NCI-H187 (cell line): ENCODE results near the gene GPLD1.
"Not testable (repeated sequence)": the region's sequence is repeated elsewhere in the genome, so short reads cannot be mapped to it uniquely, and the experiment has no call there.

Experiments used
- DNase-seq, 2 experiments: peaks; one replicate each; lab custom pipeline; 2025; lab: John Stamatoyannopoulos, UW

The GPLD1 gene

DNA sequence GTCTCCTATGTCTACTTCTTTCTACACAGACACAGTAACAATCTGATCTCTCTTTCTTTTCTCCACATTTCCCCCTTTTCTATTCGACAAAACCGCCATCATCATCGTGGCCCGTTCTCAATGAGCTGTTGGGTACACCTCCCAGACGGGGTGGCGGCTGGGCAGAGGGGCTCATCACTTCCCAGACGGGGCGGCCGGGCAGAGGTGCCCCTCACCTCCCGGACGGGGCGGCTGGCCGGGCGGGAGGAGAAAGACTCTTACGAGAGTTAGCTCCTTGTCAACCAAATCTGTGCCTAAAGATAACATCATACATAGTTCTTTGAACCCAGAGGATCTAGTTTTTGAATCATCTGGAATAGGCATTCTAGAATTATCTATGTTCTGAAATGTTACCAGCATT lies 74.8 kb downstream of the GPLD1 start:
- not testable (repeated sequence) for DNase-seq

DNA sequence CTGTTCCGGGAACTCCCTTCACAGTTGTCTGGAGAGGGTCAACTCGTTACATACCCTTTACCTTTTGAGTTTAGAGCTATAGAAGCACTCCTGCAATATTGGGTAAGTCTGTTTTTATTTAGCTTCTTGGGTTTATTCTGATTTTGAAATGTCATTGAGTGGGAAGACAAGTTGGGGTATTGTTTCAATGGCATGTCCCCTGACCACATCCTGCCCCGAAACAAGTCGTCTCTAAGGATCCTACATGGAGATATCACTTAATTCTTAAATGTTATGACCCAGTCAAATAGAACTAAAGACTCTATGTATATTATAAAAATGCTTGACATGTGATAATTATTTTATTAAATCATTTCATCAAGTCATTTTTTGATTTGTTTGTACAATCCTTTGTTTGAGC lies 77.1 kb downstream of the GPLD1 start:
- DNase-seq = no peak

DNA sequence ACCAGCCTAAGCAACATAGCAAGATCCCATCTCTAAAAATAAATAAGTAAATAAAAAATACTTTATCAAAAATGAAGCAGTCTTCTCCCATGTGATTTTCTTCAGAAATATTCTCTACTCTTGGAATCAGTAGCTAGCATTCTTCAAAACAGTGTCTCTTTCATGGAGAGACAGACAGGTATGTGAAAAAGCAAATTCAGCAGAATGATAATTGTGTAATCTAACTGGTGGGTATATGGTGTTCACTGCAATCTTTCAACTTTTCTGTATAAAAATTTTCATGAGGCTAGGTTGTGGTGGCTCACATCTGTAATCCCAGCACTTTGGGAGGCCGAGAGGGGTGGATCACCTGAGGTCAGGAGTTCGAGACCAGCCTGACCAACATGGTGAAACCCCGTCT lies 78.8 kb downstream of the GPLD1 start:
- DNase-seq = no peak

DNA sequence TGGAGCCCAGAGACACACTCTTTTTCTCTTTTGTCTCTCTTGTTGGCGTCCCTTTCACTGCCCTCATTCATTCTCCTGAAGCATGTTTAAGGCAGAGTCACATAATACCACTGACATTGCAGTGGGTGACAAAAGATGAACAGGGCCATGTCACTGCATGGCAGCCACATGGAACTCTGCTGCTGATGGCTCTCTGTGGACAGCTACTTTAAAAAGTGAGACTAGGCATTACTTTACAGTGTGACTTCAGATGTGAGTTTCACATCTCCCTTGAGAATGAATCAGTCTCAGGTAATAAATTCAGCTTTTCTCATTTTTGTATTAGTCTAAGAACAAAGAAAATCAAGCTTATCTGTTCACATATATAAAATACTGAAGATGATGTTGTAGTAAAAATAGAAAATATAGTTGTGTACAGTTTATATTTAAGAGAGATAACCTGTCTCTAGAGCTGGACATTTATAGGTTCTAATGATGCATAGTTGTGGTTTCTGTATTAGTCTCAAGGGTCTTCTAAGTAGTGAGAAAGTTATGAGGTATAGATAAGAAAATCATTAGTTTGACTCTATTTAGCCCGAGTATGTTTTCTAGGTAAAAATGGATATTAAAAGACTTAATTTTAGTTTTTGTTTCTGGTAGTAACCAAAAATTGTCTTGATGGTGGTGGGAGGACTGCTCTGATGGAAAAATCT lies 80.5 kb downstream of the GPLD1 start:
- DNase-seq = no peak

DNA sequence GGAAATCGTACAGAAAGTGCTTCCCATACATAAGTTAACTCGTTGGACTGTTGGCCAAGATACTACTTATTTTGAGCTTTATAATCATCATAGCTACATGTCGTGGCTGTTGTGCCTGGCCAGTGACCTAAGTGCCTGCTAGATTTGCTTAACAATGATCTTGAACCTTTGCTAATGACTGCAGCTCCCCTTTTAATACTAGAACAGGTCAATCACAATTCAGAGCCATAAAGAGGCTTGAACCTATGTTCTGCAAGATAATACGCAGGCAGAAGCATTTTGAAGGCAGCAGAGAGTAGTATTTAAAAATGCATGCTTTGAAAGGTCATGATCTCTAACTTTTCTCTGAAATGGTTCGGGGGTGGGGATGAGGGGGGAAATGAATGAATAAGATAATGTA lies 84.1 kb downstream of the GPLD1 start:
- no peak for DNase-seq

DNA sequence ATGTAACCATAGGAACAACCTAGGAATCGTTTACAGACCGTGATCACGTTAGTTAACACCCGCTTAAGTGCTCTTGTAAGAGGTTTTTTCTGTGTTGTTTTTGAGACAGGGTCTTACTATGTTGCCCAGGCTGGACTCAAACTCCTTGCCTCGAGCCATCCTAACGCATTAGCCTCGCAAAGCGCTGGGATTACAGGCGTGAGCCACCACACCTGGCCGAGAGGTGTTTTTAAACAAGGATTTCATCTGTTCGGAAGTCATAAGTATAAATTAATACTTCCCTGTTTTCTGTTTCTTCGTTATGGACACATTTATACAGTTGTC lies 85.9 kb downstream of the GPLD1 start:
- no peak for DNase-seq

DNA sequence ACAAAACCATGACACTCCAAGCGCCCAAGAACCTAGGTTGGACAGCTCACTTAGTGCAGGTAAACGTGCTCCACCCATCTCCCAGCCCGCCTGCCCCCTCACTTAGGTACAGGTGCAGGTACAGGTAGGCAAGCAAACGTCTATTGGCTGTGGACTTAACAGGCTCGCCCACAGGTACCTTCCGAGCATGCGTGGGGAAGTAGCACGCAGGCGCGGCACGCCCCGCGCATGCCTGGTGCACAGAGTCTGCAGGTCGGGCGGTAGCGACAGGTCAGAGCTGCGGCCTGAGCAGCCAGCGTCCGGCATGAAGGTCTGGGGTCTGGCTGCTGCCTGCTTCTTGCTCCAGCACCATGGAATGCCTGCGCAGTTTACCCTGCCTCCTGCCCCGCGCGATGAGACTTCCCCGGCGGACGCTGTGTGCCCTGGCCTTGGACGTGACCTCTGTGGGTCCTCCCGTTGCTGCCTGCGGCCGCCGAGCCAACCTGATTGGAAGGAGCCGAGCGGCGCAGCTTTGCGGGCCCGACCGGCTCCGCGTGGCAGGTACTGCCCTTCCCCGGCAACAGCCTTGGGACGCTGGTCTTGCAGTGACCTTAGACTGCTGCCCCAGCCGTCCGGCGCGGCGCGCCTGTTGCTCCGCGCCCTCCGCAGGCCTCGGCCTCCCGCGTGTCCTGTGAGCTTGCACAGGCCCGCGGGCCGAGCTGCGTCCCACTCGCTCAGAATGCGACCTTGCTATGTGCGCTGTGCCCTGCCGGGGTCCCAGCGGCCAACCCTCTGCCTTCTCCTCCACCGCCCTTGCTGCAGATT lies 86.5 kb downstream of the GPLD1 start, which contains the start of gene MRS2:
MRS2 (plus strand) TSS at position 240 of the 804 bp plus-strand sequence; CDS start at position 351, 111 bp downstream.
- DNase-seq = peak; percentile 64 to 87

DNA sequence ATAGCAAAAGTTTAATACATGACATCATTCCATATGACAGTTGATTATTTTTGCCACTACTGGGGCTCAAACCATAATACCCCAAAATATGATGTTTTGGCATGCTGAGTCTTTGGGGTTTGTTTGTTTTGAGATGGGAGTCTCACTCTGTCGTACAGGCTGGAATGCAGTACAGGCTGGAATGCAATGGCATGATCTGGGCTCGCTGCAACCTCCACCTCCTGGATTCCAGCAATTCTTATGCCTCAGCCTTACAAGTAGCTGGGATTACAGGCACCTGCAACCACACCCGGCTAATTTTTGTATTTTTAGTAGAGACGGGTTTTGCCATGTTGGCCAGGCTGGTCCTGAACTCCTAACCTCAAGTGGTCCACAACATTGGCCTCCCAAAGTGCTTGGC lies 87.9 kb downstream of the GPLD1 start:
- no peak for DNase-seq

DNA sequence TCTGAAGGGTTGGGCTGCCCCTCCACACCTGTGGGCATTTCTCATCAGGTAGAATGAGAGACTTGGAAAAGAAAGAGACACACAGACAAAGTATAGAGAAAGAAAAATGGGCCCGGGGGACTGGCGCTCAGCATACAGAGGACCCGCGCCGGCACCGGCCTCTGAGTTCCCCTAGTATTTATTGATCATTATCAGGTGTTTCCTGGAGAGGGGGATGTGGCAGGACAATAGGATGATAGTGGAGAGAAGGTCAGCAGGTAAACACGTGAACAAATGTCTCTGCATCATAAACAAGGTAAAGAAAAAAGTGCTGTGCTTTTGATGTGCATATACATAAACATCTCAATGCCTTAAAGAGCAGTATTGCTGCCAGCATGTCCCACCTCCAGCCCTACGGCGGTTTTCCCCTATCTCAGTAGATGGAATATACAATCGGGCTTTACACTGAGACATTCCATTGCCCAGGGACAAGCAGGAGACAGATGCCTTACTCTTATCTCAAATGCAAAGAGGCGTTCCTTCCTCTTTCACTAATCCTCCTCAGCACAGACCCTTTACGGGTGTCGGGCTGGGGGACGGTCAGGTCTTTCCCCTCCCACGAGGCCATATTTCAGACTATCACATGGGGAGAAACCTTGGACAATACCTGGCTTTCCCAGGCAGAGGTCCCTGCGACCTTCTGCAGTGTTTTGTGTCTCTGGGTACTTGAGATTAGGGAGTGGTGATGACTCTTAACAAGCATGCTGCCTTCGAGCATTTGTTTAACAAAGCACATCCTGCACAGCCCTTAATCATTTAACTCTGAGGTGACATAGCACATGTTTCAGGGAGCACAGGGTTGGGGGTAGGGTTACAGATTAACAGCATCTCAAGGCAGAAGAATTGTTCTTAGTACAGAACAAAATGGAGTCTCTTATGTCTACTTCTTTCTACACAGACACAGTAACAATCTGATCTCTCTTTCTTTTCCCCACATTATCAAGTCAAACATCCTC lies 89.0 kb downstream of the GPLD1 start:
- not testable (repeated sequence) for DNase-seq

DNA sequence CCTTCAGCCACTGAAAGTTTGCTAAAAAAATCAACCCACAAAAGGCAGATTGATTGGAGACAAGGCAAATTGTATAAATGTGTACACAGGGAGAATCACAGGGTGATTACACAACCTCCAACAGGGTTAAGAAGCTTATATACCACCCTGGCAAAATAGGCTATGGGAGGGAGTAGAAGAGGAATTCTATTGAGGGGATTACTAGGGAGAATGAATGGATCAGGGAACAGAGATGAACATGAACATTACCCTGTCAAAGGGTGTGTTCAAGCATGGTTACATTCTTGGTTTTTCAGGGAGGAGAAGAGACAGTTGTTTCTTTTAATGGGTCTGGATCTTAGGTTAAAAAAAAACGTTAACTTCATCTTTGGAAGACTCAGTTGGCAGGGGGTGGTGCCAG lies 91.7 kb downstream of the GPLD1 start:
- no peak for DNase-seq

DNA sequence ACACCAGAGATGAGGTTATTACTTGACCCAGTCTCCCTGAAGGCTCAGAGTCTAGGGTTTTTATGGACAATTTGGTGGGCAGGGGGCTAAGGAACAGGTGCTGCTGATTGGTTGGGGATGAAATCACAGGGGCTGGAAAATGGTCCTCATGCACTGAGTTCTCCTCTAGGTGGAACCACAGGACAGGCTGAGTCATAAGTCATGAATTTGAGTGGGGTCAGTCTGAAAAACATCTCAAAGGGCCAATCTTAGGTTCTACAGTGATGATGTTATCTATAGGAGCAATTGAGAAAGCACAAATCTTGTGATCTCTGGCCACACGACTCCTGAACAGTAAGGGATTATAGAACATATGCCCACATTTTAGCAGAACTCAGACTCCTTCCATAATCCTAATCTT lies 92.6 kb downstream of the GPLD1 start:
- no peak for DNase-seq

DNA sequence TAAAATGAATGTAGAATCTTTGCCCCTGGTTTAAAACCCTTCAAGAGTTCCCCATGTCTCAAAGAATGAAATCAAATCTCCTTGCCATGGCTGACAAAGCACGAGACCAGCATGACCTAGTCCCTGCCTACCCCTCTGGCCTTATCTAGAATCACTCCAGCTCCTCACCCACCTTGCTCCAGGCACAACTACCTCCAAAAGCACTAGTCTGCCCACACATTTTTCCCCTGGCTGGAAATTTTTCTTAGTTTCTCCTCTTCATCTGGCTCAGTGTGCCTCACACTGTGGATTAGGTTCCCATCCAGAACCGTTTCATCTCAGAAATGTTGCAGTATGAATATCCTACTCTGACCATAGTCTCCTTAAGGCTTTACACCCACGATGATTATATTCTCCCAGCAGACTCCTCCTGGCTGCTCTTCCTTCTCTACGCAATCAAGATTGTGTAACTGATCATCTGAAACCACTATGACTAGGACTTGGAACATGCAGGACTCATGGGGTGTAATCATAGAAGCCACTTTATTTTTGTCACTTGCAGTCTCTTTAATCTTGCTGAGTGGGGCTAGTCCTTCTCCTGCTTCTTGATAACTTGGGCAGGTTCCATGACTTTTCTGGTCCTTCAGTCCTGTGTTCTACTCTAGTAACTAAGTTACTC lies 94.5 kb downstream of the GPLD1 start:
- DNase-seq = no peak

DNA sequence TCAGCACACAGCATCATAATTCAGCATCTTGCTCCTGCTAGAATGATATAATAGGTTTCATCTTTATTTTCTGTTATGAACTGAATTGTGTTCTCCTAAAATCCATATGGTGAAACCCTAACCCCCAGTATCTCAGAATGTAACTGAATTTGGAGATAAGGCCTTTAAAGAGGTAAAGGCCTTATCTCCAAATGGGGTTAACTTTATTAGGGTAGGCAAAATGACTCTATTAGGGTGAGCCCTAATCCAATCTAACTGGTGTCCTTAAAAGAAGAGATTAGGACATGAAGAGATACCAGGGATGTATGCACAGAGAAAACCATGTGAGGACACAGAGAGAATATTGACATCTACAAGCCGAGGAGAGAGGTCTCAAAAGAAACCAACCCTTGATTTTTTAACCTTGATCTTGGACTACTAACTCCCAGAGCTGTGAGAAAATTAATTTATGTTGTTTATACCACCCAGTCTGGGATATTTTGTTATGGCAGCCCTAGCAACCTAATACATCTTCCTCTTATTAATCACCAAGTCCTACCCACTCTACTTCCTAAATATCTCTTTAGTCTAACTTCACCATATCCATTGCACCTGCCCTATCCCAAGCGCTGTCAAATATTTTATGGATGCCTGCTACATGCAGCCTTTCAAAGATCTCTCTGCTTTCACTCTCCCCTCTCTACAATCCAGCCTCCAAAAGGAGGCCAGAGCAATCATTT lies 95.2 kb downstream of the GPLD1 start:
- DNase-seq = no peak

DNA sequence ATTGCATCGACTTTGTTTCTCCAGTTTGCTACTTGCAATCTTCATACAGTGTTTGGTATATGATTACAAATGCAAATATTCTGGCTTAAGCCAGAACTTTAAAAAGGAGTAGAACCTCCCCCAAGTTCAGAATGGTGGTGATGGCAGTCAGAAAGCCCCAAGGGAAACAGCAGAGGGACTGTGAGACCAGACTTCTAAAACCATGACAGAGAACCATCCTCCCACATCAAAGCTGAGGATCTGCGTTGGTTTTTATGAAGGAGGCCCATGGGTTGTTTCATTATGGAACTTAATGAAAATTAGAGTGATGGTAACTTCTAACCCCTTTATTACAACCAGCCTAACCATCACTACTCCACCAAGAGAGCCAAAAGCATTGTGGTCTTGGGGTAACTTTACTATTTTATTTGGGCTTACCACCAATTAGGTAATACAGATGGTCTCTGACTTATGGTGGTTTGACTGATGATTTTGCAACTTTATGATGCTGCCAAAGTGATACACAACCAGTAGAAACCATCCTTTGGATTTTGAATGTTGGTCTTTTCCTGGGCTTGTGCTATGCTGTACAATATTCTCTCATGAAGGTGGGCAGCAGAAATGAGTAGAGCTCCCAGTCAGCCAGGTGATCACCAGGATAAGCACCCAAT lies 97.5 kb downstream of the GPLD1 start:
- no peak for DNase-seq

DNA sequence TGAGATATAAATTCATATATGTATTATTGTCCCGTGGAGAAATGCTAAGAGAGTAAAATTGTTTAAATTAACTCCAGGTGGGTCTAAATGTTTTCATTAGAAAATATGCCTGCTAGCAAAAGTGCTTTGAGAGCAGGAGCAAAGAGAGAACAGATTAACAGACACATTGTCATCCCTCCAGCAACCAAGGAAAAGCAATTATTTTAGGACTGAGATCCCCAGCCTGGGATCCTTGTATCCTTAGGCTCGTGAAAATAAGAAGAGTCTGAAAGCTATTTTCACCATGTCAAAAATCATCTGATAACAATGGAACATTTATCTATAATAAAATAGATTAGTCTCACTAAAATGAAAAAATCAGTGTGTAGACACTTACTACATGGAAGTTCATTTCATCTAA lies 98.2 kb downstream of the GPLD1 start:
- DNase-seq = no peak

DNA sequence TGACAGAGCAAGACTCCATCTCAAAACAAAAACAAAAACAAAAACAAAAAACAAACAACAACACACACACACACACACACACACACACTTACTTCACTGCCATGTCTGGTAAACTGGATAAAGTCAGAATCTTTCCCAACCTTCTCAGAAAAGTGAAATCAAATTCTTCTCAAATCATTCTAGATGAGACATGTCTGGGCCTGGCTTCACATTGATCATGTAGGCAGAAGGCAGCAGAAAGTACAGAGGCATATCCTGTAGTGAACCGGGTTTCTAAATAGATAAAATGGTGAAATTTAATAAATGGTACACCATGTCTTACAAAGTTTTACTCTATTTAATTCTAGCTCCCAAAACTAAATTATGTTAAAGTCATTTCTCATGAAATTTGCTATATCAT lies 101.6 kb downstream of the GPLD1 start:
- DNase-seq = no peak

DNA sequence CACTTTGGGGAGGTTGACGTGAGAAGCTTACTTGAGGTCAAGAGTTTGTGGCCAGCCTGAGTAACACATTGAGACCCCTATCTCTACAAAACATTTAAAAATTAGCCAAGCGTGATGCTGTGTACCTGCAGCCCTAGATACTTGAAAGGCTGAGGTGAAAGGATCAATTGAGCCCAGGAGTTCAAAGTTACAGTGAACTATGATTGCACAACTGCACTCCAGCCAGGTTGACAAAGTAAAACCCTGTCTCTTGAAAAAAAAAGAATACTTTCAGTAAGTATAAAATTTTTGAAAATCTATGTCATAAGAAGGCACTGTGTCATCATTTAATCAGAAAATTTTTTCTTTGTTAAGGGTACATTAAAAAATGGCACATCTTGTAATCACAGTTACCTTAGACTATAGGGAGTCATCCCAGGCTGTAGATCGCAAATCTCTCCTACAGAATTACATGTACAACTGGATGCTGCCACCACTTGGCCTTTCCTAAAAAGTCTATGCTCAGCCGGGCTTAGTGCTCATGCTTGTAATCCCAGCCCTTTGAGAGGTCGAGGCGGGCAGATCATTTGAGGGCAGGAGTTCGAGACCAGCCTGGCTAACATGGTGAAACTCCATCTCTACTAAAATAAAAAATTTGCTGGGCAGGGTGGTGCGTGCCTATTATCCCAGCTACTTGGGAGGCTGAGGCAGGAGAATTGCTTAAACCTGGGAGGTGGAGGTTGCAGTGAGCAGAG lies 103.7 kb downstream of the GPLD1 start:
- DNase-seq = no peak

DNA sequence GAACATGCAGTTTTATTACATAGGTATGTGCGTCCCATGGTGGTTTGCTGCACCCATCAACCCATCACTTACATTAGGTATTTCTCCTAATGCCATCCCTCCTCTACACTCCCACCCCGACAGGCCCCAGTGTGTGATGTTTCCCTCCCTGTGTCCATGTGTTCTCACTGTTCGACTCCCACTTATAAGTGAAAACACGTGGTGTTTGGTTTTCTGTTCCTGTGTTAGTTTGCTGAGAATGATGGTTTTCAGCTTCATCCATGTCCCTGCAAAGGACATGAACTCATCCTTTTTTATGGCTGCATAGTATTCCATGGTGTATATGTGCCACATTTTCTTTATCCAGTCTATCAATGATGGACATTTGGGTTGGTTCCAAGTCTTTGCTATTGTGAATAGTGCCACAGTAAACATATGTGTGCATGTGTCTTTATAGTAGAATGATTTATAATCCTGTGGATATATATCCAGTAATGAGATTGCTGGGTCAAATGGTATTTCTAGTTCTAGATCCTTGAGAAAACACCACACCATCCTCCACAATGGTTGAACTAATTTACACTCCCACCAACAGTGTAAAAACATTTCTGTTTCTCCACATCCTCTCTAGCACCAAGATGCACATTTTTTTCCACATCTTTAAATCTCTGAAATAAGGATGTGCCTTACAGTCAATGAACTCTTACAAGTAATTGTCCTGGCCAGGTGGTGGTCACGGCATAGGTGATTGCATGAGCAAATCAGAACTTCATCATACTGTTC lies 104.8 kb downstream of the GPLD1 start:
- DNase-seq = not testable (repeated sequence)

DNA sequence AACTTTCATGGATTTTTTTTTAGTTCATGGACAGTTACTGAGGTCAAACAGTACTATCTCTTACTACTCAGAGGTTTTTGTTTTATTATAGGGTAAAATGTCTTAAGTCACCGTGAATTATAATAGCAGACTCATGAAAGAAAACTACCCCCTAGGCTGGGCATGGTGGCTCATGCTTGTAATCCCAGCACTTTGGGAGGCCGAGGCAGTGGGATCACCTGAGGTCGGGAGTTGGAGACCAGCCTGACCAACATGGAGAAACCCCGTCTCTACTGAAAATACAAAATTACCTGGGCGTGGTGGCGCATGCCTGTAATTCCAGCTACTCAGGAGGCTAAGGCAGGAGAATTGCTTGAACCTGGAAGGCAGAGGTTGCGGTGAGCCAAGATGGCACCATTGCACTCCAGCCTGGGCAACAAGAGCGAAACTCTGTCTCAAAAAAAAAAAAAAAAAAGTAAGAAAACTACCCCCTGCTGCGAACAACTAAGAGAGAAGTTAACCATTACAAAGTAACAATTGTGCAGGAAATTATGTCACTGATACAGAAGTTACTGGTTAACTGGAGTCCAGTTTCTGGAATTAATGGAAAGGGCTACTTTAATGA lies 106.4 kb downstream of the GPLD1 start:
- DNase-seq = not testable (repeated sequence)
